A204.1 (cell line): ENCODE measurements around the gene TM4SF5.

Source experiments
- FAIRE-seq: peaks from 2 replicates; lab custom pipeline; 2012; peaks lifted over from hg19 to GRCh38; lab: Jason Lieb, UNC

TM4SF5 gene

GRCh38 chr17:4747847-4748246 is 23.8 kb upstream of the TM4SF5 start:
- FAIRE-seq: no peak

GRCh38 chr17:4748686-4749085 is 23.0 kb upstream of the TM4SF5 start:
- FAIRE-seq: no peak

GRCh38 chr17:4750606-4751005 is 21.1 kb upstream of the TM4SF5 start:
- FAIRE-seq: no peak

GRCh38 chr17:4751932-4752331 is 19.8 kb upstream of the TM4SF5 start:
- FAIRE-seq: no peak

GRCh38 chr17:4753392-4753791 is 18.3 kb upstream of the TM4SF5 start:
- FAIRE-seq: no peak

- FAIRE-seq: no peak
These were observed 11.9 kb upstream of the TM4SF5 start for GRCh38 chr17:4759776-4760236.

GRCh38 chr17:4764595-4764994 is 7.1 kb upstream of the TM4SF5 start:
- no peak for FAIRE-seq

GRCh38 chr17:4766201-4766600 is 5.5 kb upstream of the TM4SF5 start:
- FAIRE-seq: no peak

- no peak for FAIRE-seq
These were observed 5.0 kb upstream of the TM4SF5 start for GRCh38 chr17:4766723-4767122.

GRCh38 chr17:4768298-4768697 is 3.4 kb upstream of the TM4SF5 start:
- FAIRE-seq: no peak

GRCh38 chr17:4769628-4770027 is 2.1 kb upstream of the TM4SF5 start:
- no peak for FAIRE-seq

GRCh38 chr17:4772235-4772613 is 538 bp downstream of the TM4SF5 start:
- no peak for FAIRE-seq

GRCh38 chr17:4777969-4778760 is 6.5 kb downstream of the TM4SF5 start:
- FAIRE-seq: no peak

GRCh38 chr17:4780325-4780955 is 8.8 kb downstream of the TM4SF5 start:
- FAIRE-seq: no peak

- FAIRE-seq: no peak
These were observed 11.0 kb downstream of the TM4SF5 start for GRCh38 chr17:4782652-4783051.

- no peak for FAIRE-seq
These were observed 13.8 kb downstream of the TM4SF5 start for GRCh38 chr17:4785311-4786105.

GRCh38 chr17:4786106-4786511 is 14.4 kb downstream of the TM4SF5 start, which contains the start of gene VMO1:
VMO1 (minus strand) TSS chr17:4786364; CDS start chr17:4786352, 12 bp downstream.
- no peak for FAIRE-seq

GRCh38 chr17:4786516-4786915 is 14.8 kb downstream of the TM4SF5 start:
- FAIRE-seq: no peak

- no peak for FAIRE-seq
These were observed 16.6 kb downstream of the TM4SF5 start for GRCh38 chr17:4788159-4788806.

- no peak for FAIRE-seq
These were observed 17.4 kb downstream of the TM4SF5 start, which contains the start of gene GLTPD2 for GRCh38 chr17:4788807-4789700. GLTPD2 (plus strand) TSS chr17:4788964; CDS start chr17:4789012, 48 bp downstream.

GRCh38 chr17:4789701-4789950 is 17.9 kb downstream of the TM4SF5 start:
- no peak for FAIRE-seq
